GM19239 (cell line): Measurements from ENCODE around the gene NR6A1.
"Not testable (repeated sequence)": the region's sequence is repeated elsewhere in the genome, so short reads cannot be mapped to it uniquely, and the experiment has no call there.

Source experiments
- DNase-seq: peaks from one replicate; pipeline ENCODE4 v3.0.0; 2011; ENCODE audit warnings: low spot score; ENCODE audit not compliant: insufficient read length
- FAIRE-seq: peaks from 2 replicates; lab custom pipeline; 2011; peaks lifted over from hg19 to GRCh38; lab: Jason Lieb, UNC

The NR6A1 gene

GRCh38 chr9:124779368-124780059, 8.4 kb upstream of the NR6A1 start:
- FAIRE-seq (no peak), DNase-seq (no peak)

- no peak for DNase-seq
- FAIRE-seq = no peak
These were observed 7.7 kb upstream of the NR6A1 start for GRCh38 chr9:124778575-124779367.

- DNase-seq = no peak
- no peak for FAIRE-seq
These were observed 6.0 kb upstream of the NR6A1 start, which contains the start of gene OLFML2A for GRCh38 chr9:124776954-124777648. Gene OLFML2A, plus strand, starts transcription at chr9:124777133. Its CDS starts 138 bp downstream, at chr9:124777271.

- DNase-seq (no peak), FAIRE-seq (no peak)
These were observed 5.5 kb upstream of the NR6A1 start for GRCh38 chr9:124776618-124776953.

- DNase-seq (peak; percentile 95), FAIRE-seq (peak; percentile 90)
These were observed 3.2 kb upstream of the NR6A1 start for GRCh38 chr9:124774129-124774978.

- FAIRE-seq (no peak), DNase-seq (no peak)
These were observed 2.5 kb upstream of the NR6A1 start for GRCh38 chr9:124773473-124774128.

GRCh38 chr9:124772877-124773276, 1.8 kb upstream of the NR6A1 start:
- not testable (repeated sequence) for FAIRE-seq, DNase-seq

GRCh38 chr9:124771867-124772679, 962 bp upstream of the NR6A1 start:
- DNase-seq = no peak

GRCh38 chr9:124770359-124771020, 621 bp downstream of the NR6A1 start:
- no peak for FAIRE-seq
- DNase-seq = no peak

More at GRCh38 chr9:124771867-124772679, 962 bp upstream of the NR6A1 start:
- FAIRE-seq = no peak

- peak; percentile 51 for FAIRE-seq
- no peak for DNase-seq
These were observed 1.4 kb downstream of the NR6A1 start for GRCh38 chr9:124769549-124770358.

- FAIRE-seq (no peak), DNase-seq (no peak)
These were observed 2.2 kb downstream of the NR6A1 start for GRCh38 chr9:124768750-124769548.

GRCh38 chr9:124768334-124768733, 2.8 kb downstream of the NR6A1 start:
- DNase-seq = no peak
- no peak for FAIRE-seq

- DNase-seq (no peak), FAIRE-seq (no peak)
These were observed 3.3 kb downstream of the NR6A1 start for GRCh38 chr9:124767821-124768220.

- FAIRE-seq (no peak), DNase-seq (no peak)
These were observed 4.1 kb downstream of the NR6A1 start for GRCh38 chr9:124766815-124767554.

GRCh38 chr9:124766326-124766725, 4.8 kb downstream of the NR6A1 start:
- FAIRE-seq = no peak
- no peak for DNase-seq

GRCh38 chr9:124765439-124765835, 5.7 kb downstream of the NR6A1 start:
- FAIRE-seq (no peak), DNase-seq (no peak)
